ENCODE results near the gene AKAP13.

Gene AKAP13

GRCh38 chr15:85692873-85693272 lies 312.5 kb downstream of the AKAP13 start:
- no peak for TF ChIP-seq CTCF (IDR thresholded peaks at IDR 0.05)
- TF ChIP-seq ZFX (IDR thresholded peaks at IDR 0.05; ENCODE audit: borderline replicate concordance) = no peak
- H3K27ac ChIP-seq = no peak overlapping the region

- TF ChIP-seq CTCF (IDR thresholded peaks at IDR 0.05) = no peak
- no peak for TF ChIP-seq ZFX (IDR thresholded peaks at IDR 0.05; ENCODE audit: borderline replicate concordance)
- H3K27ac ChIP-seq = no peak overlapping the region
Measured at GRCh38 chr15:85693277-85693676, 312.9 kb downstream of the AKAP13 start.

DNA sequence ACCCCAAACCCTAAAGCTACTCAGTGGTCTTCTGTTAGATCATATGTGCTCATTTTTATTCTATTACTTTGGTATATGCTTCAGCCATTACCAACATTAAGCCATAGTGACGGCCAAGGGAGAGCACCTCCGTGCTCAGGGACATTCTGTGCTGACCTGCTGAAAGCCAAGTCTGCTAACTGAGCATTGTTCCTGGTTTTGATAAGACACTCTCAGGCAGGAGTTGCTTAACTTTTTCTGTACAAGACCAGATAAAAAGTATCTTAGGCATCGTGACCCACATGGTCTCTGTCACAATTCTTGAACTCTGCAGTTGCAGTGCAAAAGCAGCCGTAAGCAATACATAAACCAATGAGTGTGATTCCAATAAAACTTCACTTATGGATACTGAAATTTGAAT lies 313.7 kb downstream of the AKAP13 start:
- TF ChIP-seq ZFX (IDR thresholded peaks at IDR 0.05; ENCODE audit: borderline replicate concordance) (no peak), CTCF (IDR thresholded peaks at IDR 0.05) (no peak)
- H3K27ac ChIP-seq = no peak overlapping the region

GRCh38 chr15:85700767-85701166 lies 320.4 kb downstream of the AKAP13 start:
- H3K27ac ChIP-seq = no peak overlapping the region
- TF ChIP-seq ZFX (IDR thresholded peaks at IDR 0.05; ENCODE audit: borderline replicate concordance) (no peak), CTCF (IDR thresholded peaks at IDR 0.05) (no peak)

- no peak overlapping the region for H3K27ac ChIP-seq
- TF ChIP-seq ZFX (IDR thresholded peaks at IDR 0.05; ENCODE audit: borderline replicate concordance) = no peak
- no peak for TF ChIP-seq CTCF (IDR thresholded peaks at IDR 0.05)
Measured at GRCh38 chr15:85702321-85703101, 322.1 kb downstream of the AKAP13 start.

- no peak for TF ChIP-seq ZFX (IDR thresholded peaks at IDR 0.05; ENCODE audit: borderline replicate concordance)
- TF ChIP-seq CTCF (IDR thresholded peaks at IDR 0.05) = no peak
- no peak overlapping the region for H3K27ac ChIP-seq
Measured at GRCh38 chr15:85704066-85704465, 323.7 kb downstream of the AKAP13 start.

- TF ChIP-seq CTCF (IDR thresholded peaks at IDR 0.05) = no peak
- no peak for TF ChIP-seq ZFX (IDR thresholded peaks at IDR 0.05; ENCODE audit: borderline replicate concordance)
- no peak overlapping the region for H3K27ac ChIP-seq
Measured at GRCh38 chr15:85704720-85705429, 324.5 kb downstream of the AKAP13 start.

Measured in 22Rv1 (cell line).